Astrocyte (in vitro differentiated cells and primary cell): ENCODE data around the gene KRTAP1-3. TPM values are rescaled to one million over a fixed set of nuclear protein-coding genes. Genes with fewer than 3 reads are reported as not detected.

Experiments
- DNase-seq: peaks from one replicate; pipeline ENCODE4 v3.0.0-alpha.2; 2010; ENCODE audit warnings: low read depth
- FAIRE-seq: peaks from 2 replicates; lab custom pipeline; 2011; peaks lifted over from hg19 to GRCh38; lab: Jason Lieb, UNC
- H2AFZ ChIP-seq: 2 replicates; pipeline ENCODE4 v1.6.0; 2012; ENCODE audit warnings: low read depth, low read length, inconsistent platforms
- H3K27ac ChIP-seq: 2 replicates; pipeline ENCODE4 v1.5.1; 2011; ENCODE audit warnings: low read depth, low read length, inconsistent platforms
- H3K27me3 ChIP-seq: 2 replicates; pipeline ENCODE4 v1.6.0; 2011; ENCODE audit warnings: low read length, inconsistent platforms; ENCODE audit not compliant: insufficient read depth
- H3K36me3 ChIP-seq: 2 replicates; pipeline ENCODE4 v1.5.1; 2011; ENCODE audit warnings: low read length, inconsistent platforms; ENCODE audit not compliant: insufficient read depth
- H3K4me1 ChIP-seq: 2 replicates; pipeline ENCODE4 v1.5.1; 2011; ENCODE audit warnings: low read length, inconsistent platforms; ENCODE audit not compliant: insufficient read depth
- H3K4me2 ChIP-seq: 2 replicates; pipeline ENCODE4 v1.6.0; 2012; ENCODE audit warnings: low read length, inconsistent platforms
- H3K4me3 ChIP-seq: 2 replicates; pipeline ENCODE4 v1.5.1; 2011; ENCODE audit warnings: low read depth, mild to moderate bottlenecking, low read length, inconsistent platforms; ENCODE audit not compliant: insufficient read depth
- H3K79me2 ChIP-seq: 2 replicates; pipeline ENCODE4 v1.6.0; 2012; ENCODE audit warnings: mild to moderate bottlenecking, low read length, inconsistent platforms; ENCODE audit not compliant: insufficient read depth
- H3K9ac ChIP-seq: 2 replicates; pipeline ENCODE4 v1.6.0; 2012; ENCODE audit warnings: mild to moderate bottlenecking, low read length, inconsistent platforms
- H3K9me3 ChIP-seq: 2 replicates; pipeline ENCODE4 v1.5.1; 2012; ENCODE audit warnings: low read depth, mild to moderate bottlenecking, low read length, inconsistent platforms; ENCODE audit not compliant: insufficient read depth
- H4K20me1 ChIP-seq: 2 replicates; pipeline ENCODE4 v1.6.0; 2012; ENCODE audit warnings: low read length, inconsistent platforms; ENCODE audit not compliant: insufficient read depth
- H3K27ac Mint-ChIP-seq: one replicate; pipeline ENCODE4 v1.8.0; 2021; ENCODE audit warnings: mild to moderate bottlenecking, mixed read lengths; ENCODE audit not compliant: unreplicated experiment
- H3K27me3 Mint-ChIP-seq: one replicate; pipeline ENCODE4 v1.8.0; 2021; ENCODE audit warnings: low read depth, mixed read lengths; ENCODE audit not compliant: unreplicated experiment
- H3K36me3 Mint-ChIP-seq: one replicate; pipeline ENCODE4 v1.8.0; 2021; ENCODE audit warnings: low read depth, mixed read lengths; ENCODE audit not compliant: unreplicated experiment
- H3K4me1 Mint-ChIP-seq: one replicate; pipeline ENCODE4 v1.8.0; 2021; ENCODE audit warnings: low read depth, mixed read lengths; ENCODE audit not compliant: unreplicated experiment
- H3K4me3 Mint-ChIP-seq: one replicate; pipeline ENCODE4 v1.8.0; 2021; ENCODE audit warnings: mild to moderate bottlenecking, moderate library complexity, mixed read lengths; ENCODE audit not compliant: unreplicated experiment
- H3K9me3 Mint-ChIP-seq: one replicate; pipeline ENCODE4 v1.8.0; 2021; ENCODE audit warnings: mild to moderate bottlenecking, mixed read lengths; ENCODE audit not compliant: unreplicated experiment
- EZH2 ChIP-seq: IDR thresholded peaks from 2 replicates; pipeline ENCODE4 v1.6.1; 2012; ENCODE audit warnings: mild to moderate bottlenecking, low read length, inconsistent platforms; ENCODE audit not compliant: insufficient read depth
- total RNA-seq: library from RNA; stranded (reverse); gene quantifications from 2 replicates; pipeline ENCODE4 v1.2.1, GENCODE V29; 2021
- TF ChIP-seq, protein P1 (sequence below): IDR thresholded peaks from 2 replicates; pipeline ENCODE4 v1.5.1; 2011; ENCODE audit warnings: low read depth, mild to moderate bottlenecking, inconsistent platforms, low read length, moderate library complexity; ENCODE audit not compliant: insufficient read depth

The KRTAP1-3 gene
- total RNA-seq, 1 donor from 2014 or later, result not detected

DNA sequence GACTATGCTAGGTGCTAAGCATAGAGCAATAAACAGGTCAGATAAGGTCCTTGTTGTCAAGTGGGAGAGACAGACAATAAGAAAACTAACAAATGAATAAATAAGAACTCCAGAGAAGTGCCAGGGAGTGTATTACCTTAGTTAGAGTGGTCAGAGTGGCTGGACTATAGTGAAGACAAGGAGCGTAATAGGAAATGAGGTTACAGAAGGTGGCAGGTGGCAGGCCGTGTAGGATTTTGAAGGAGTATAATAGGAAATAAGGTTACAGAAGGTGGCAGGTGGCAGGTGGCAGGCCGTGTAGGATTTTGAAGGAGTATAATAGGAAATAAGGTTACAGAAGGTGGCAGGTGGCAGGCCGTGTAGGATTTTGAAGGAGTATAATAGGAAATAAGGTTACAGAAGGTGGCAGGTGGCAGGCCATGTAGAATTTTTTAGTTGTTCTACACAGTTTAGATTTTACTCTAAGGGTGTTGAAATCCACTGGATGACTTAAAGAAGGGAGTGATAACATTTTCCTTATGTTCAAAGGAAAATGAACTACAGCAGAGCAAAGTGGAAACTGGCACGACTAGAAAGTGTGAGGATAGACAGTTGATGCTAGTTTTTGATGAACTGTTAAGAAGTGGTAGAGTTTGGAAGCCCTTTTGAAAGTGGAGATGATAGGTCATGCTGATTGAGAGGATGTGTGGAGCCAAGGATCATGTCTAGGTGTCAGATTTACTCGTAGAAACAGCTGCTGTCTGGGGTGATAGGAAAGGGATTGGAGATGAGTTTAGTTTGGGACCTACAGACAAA lies 22.2 kb downstream of the KRTAP1-3 start:
- no peaks in the 10 kb centered on the region for H3K79me2 ChIP-seq
- Mint-ChIP-seq H3K4me1 (no peaks in the 10 kb centered on the region), H3K4me3 (no peak overlapping the region), H3K9me3 (no peaks in the 10 kb centered on the region), H3K27me3 (no peaks in the 10 kb centered on the region), H3K36me3 (no peaks in the 10 kb centered on the region), H3K27ac (no peak overlapping the region)
- TF ChIP-seq, protein P1, sequence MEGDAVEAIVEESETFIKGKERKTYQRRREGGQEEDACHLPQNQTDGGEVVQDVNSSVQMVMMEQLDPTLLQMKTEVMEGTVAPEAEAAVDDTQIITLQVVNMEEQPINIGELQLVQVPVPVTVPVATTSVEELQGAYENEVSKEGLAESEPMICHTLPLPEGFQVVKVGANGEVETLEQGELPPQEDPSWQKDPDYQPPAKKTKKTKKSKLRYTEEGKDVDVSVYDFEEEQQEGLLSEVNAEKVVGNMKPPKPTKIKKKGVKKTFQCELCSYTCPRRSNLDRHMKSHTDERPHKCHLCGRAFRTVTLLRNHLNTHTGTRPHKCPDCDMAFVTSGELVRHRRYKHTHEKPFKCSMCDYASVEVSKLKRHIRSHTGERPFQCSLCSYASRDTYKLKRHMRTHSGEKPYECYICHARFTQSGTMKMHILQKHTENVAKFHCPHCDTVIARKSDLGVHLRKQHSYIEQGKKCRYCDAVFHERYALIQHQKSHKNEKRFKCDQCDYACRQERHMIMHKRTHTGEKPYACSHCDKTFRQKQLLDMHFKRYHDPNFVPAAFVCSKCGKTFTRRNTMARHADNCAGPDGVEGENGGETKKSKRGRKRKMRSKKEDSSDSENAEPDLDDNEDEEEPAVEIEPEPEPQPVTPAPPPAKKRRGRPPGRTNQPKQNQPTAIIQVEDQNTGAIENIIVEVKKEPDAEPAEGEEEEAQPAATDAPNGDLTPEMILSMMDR, result no peak
- no peak for TF ChIP-seq EZH2
- H4K20me1 ChIP-seq, result no peaks in the 10 kb centered on the region
- no peaks in the 10 kb centered on the region for H3K36me3 ChIP-seq
- FAIRE-seq (no peak), DNase-seq (no peak)
- H3K27ac ChIP-seq, result no peak overlapping the region
- H3K4me1 ChIP-seq, result no peaks in the 10 kb centered on the region
- H3K27me3 ChIP-seq, result no peaks in the 10 kb centered on the region
- H2AFZ ChIP-seq, result no peak overlapping the region
- no peak overlapping the region for H3K4me2 ChIP-seq
- H3K9me3 ChIP-seq, result no peaks in the 10 kb centered on the region
- H3K9ac ChIP-seq, result no peak overlapping the region
- no peak overlapping the region for H3K4me3 ChIP-seq

DNA sequence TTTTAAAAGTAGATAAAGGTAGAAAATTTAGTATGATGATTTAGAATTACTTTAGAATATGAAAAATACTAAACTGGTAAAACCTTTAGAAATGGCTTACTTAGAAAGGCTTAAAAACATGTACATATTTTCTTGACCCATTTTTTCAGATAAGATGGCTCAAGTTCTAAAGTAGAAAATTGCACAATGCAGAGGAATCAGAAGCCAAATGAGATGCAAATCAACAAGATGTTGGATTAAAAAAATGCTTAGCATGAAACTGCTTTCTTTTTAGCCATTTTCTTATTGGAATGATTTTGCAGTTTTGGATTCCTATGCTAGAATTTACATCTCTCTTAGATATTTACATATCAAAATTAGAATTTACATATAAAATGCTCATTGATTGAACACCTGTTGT lies 24.2 kb downstream of the KRTAP1-3 start:
- no peaks in the 10 kb centered on the region for H3K4me1 ChIP-seq
- no peak overlapping the region for H3K27ac ChIP-seq
- H3K4me3 ChIP-seq, result no peak overlapping the region
- no peak for DNase-seq
- no peak overlapping the region for H3K9ac ChIP-seq
- no peaks in the 10 kb centered on the region for H4K20me1 ChIP-seq
- Mint-ChIP-seq H3K27me3 (peaks cover 2% of the 10 kb centered on the region), H3K9me3 (no peaks in the 10 kb centered on the region), H3K27ac (no peak overlapping the region), H3K4me3 (no peak overlapping the region), H3K36me3 (no peaks in the 10 kb centered on the region), H3K4me1 (no peaks in the 10 kb centered on the region)
- no peak for FAIRE-seq
- H3K4me2 ChIP-seq, result no peak overlapping the region
- TF ChIP-seq, protein P1, result no peak
- H2AFZ ChIP-seq, result no peak overlapping the region
- H3K9me3 ChIP-seq, result no peaks in the 10 kb centered on the region
- no peaks in the 10 kb centered on the region for H3K27me3 ChIP-seq
- no peaks in the 10 kb centered on the region for H3K79me2 ChIP-seq
- H3K36me3 ChIP-seq, result no peaks in the 10 kb centered on the region

DNA sequence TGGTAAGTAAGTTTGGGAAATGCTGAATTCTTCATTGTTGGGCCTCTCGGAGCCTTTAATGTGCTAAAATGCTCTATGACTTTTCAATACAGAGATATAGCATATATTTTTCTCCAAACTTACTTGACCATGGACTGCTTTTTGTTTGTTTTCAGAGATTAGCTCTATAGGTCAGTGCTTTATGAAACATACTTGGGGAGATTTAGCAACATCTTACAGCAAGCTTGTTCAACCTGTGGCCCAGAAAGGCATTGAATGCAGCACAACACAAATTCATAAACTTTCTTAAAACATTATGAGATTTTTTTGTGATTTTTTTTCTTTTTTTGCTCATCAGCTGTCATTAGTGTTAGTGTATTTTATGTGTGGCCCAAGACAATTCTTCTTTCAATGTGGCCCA lies 24.7 kb downstream of the KRTAP1-3 start:
- H3K4me2 ChIP-seq, result no peak overlapping the region
- no peak overlapping the region for H3K27ac Mint-ChIP-seq
- no peak overlapping the region for H2AFZ ChIP-seq
- no peaks in the 10 kb centered on the region for H3K9me3 ChIP-seq
- no peaks in the 10 kb centered on the region for H3K27me3 ChIP-seq
- H3K36me3 Mint-ChIP-seq, result no peaks in the 10 kb centered on the region
- TF ChIP-seq EZH2, result no peak
- TF ChIP-seq, protein P1, result no peak
- FAIRE-seq (no peak), DNase-seq (no peak)
- no peak overlapping the region for H3K4me3 Mint-ChIP-seq
- H3K27ac ChIP-seq, result no peak overlapping the region
- no peaks in the 10 kb centered on the region for H3K79me2 ChIP-seq
- no peaks in the 10 kb centered on the region for H3K4me1 Mint-ChIP-seq
- no peaks in the 10 kb centered on the region for H3K9me3 Mint-ChIP-seq
- H3K36me3 ChIP-seq, result no peaks in the 10 kb centered on the region
- H3K27me3 Mint-ChIP-seq, result peaks cover 2% of the 10 kb centered on the region
- no peak overlapping the region for H3K4me3 ChIP-seq
- H3K4me1 ChIP-seq, result no peaks in the 10 kb centered on the region
- no peaks in the 10 kb centered on the region for H4K20me1 ChIP-seq
- no peak overlapping the region for H3K9ac ChIP-seq
